GM10266 (cell line): ENCODE results near the gene HRH2.

Experiments
- DNase-seq: peaks from one replicate; pipeline ENCODE4 v3.0.0; 2012; ENCODE audit errors: extremely low spot score
- TF ChIP-seq, protein P1 (sequence below): IDR thresholded peaks from 2 replicates; pipeline ENCODE4 v1.5.1; 2012; ENCODE audit warnings: mild to moderate bottlenecking, low read depth; ENCODE audit not compliant: control insufficient read depth, insufficient read depth; ENCODE audit errors: missing control alignments

The HRH2 gene

DNA sequence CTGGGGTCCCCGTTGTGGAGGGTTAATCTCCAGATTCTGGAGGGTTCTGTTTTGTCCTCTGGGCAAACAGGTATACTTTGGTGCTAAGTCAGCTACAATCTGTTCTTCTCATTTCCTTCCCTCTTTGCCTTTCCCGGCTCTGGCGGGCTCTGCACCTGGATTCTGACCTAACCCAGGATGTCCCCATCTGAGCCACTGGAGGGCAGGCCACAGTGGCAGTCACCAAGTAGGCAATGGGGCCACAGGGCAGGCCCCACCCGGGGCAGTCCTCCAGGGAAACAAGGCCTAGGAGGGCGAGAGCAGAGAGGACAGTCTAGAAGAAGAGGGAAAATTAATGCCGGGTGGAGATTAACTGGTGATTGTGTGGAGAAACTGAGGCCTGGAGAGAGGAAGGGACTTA, 40.4 kb upstream of the HRH2 start:
- DNase-seq, result no peak
- TF ChIP-seq, protein P1, sequence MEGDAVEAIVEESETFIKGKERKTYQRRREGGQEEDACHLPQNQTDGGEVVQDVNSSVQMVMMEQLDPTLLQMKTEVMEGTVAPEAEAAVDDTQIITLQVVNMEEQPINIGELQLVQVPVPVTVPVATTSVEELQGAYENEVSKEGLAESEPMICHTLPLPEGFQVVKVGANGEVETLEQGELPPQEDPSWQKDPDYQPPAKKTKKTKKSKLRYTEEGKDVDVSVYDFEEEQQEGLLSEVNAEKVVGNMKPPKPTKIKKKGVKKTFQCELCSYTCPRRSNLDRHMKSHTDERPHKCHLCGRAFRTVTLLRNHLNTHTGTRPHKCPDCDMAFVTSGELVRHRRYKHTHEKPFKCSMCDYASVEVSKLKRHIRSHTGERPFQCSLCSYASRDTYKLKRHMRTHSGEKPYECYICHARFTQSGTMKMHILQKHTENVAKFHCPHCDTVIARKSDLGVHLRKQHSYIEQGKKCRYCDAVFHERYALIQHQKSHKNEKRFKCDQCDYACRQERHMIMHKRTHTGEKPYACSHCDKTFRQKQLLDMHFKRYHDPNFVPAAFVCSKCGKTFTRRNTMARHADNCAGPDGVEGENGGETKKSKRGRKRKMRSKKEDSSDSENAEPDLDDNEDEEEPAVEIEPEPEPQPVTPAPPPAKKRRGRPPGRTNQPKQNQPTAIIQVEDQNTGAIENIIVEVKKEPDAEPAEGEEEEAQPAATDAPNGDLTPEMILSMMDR, result no peak

DNA sequence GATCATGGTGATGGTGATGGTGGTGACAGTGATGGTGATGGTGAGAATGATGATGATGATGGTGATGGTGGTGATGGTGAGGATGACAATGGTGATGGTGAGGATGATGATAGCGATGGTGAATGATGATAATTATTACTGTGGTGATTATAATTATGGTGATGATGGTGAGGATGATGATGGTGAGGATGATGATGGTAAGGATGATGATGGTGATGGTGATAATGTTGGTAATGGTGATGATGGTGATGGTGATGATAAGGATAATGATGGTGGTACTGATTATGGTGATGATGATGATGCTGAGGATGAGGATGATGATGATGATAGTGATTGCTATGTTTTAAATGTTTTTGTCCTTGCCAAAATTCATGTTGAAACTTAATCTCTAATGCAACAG, 37.3 kb upstream of the HRH2 start:
- DNase-seq, result no peak
- TF ChIP-seq, protein P1, result no peak

DNA sequence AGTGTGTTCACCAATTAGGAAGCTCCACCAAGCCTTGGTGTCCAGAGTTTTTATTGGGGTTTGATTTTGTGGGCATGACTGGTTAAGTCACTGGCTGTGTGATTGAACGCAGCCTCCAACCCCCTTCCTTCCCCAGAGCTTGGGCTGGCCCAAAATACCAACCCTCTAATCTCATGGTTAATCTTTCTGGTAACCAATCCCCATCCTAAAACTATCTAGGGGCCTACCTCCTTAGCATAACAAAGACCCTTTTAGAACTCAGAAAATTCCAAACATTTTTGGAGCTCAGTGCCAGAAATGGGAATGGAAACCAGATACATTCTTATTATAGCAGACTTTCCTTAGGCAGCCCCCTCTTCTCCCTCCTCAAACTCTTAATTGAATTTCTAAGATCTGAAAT, 35.9 kb upstream of the HRH2 start:
- TF ChIP-seq, protein P1, result no peak
- DNase-seq, result no peak

DNA sequence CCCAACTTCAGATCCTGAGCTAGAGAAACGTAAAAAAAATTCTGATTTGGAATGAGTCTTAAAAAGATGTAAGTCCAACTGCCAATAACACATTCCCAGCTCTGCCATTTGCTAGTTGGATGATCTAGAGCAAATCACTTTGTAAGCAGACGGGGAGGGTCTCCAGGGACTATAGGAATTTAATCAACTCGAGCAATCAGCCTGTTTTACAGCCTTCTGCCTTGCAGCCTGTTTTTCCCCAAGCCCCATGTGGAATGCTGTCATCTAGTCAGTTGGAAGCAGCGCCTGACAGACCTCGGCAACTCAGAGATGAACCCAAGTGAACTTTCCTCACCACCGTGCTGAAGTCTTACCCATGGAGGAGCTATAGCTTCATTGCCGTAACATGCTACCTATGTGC, 34.8 kb upstream of the HRH2 start:
- TF ChIP-seq, protein P1, result no peak
- DNase-seq, result no peak

DNA sequence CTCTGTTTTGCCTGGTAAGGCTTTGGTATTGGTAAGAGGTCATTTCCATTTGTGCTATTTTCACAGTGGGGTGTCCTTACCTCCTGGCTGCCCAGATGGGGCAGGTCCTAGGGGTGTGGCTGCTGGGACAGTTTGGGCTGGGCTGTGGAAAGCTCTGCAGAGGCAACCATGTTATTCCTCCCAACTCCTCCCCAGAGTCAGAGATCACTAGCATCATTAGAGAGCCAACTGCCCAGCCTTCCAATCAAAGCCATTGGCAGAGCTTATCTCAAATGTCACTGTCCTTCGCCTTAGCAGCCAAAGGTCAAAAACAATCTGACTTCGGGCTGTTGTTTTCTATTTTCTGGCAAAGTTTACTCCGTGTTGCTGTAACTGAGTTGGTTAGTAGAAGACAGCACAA, 33.6 kb upstream of the HRH2 start:
- DNase-seq, result no peak
- TF ChIP-seq, protein P1, result no peak

DNA sequence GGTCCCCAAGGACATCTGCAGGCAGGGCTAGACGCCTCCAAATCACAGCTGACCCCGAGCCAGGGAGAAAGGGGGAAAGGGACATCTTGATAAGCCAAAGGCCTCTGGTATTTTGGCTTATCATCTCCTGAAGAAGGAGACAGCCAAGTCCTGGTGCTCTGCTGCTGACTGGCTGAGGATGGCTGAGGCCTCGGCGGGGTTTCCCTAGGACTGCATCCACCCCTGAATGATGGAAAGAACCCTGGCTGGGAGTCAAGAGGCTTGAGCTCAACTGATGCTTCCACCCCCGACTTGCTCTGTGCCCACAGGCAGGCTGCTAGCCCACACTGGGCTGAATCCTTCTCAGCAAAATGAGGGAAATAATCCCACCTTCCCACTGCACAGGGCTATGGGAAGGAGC, 30.9 kb upstream of the HRH2 start:
- no peak for DNase-seq
- TF ChIP-seq, protein P1, result no peak

DNA sequence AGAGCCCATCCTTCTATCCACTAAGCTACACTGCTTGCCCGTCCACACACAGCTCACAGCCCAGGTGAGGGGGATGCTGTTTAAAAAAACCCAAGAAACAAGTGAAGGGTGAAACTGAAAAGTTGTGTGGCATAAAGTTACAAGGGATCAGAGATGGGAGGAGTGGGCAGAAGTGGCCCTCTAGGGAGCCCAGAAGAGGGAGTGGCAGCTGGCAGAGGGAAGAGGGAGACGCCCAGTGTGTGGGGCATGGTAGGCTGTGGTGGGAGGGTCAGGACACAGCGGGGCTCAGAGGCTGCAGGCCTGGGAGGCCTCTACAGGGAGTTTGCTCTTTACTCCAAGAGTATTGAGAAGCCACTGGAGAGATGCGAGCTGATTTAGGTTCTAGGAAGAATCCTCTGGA, 30.1 kb upstream of the HRH2 start:
- no peak for DNase-seq
- TF ChIP-seq, protein P1, result no peak
